GM21367 (cell line): ENCODE measurements around the gene ARHGEF25.
"Not testable (repeated sequence)": the region's sequence is repeated elsewhere in the genome, so short reads cannot be mapped to it uniquely, and the experiment has no call there.

ENCODE experiments used
- ATAC-seq: cut with Tn5 transposase; IDR thresholded peaks from one replicate; pipeline ENCODE4 v1.9.1; 2021; ENCODE audit not compliant: unreplicated experiment

The ARHGEF25 gene

DNA sequence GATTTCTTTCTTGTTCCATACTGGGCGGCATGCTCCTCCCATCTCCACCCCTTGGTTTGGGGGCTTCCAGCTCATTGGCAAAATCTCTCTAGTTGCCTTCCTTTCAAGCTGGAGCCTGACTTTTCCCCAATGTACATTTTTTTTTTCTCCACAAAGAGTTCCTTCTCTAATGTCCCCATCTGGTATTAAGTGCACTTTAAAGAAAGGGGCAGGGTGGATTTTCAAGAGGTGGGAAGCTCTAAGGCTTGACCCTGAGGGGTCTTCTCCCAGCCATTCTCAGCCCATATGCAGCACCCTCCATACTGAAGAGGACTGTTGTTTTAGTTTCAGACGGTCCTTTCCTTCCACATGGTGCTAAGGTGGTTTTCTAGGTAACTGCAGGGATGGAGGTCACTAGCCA is 26.1 kb upstream of the ARHGEF25 start:
- no peak for ATAC-seq

DNA sequence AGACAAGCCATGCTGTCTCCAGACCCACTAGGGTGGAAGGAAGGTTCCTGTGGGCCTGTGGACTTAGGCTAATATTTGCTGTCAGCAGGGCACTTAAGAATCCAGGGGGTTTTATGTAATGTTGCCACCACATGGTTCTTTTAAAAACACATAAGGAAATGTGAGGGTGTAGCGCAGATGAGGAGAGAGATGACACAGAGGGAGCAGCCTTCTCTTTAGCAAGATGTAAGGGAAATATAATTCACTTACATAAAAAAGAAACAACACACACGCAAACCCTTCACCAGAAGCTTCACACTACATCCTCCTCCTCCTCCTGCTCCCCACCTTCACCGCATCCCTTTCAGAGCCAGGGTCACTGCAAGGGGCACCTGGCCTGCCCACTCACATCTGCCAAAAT is 25.1 kb upstream of the ARHGEF25 start:
- no peak for ATAC-seq

DNA sequence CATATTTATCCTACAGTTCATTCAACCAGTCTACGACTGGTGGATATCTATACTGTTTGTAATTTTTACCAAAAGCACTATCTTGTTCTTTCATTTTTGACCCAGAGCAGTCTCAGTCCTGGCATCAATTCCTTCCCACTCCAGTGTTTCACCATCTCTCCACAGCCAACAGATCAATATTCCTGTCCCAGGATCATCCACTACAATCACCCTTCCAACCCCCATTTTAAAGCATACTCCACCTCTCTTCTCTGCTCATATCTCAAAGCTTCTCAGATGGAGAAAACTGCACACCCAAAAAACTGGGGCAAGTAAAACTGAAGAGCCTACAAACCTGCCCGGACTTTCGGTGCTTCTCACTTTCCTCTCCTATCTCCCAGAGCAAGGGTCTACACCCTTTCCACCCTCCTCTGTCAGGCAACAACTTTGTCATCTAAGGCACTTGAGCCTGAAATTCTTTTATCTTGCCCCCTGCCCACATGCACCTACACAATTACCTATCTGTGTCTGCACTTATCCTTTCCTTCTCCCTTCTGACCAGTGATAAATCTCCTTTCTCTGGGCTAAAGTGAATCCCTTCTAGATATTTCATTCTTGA is 24.3 kb upstream of the ARHGEF25 start:
- no peak for ATAC-seq

DNA sequence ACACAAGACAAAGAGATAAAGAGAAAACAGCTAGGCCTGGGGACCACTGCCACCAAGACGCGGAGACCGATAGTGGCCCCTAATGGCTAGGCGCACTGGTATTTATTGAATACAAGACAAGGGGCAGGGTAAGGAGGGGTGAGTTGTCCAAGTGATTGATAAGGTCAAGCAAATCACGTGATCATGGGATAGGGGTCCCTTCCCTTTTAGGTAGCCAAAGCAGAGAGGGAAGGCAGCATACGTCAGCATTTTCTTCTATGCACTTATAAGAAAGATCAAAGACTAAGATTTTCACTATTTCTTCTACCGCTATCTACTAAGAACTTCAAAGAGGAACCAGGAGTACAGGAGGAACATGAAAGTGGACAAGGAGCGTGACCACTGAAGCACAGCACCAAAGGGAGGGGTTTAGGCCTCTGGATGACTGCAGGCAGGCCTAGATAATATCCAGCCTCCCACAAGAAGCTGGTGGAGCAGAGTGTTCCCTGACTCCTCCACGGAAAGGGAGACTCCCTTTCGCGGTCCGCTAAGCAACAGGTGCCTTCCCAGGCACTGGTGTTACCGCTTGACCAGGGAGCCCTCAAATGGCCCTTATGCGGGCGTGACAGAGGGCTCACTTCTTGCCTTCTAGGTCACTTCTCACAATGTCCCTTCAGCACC is 22.2 kb upstream of the ARHGEF25 start:
- ATAC-seq, result not testable (repeated sequence)

DNA sequence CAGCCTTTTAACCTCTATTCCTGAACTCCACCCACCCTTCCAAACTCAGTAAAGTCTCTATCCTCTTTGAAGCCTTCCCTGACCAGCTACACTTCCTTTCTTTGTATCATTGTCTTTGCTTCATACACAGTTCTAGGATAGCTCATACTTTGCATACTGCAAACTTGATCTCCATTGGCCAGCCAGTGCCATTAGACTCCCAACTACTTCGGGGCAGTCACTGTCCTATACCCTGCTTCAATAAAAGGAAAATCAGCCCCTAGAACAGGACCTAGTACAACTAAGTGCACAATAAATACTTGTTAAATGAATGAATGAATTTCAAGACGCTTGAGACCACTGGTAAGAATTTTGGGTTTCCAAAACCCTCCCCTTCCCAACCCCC is 20.8 kb upstream of the ARHGEF25 start:
- ATAC-seq, result no peak

DNA sequence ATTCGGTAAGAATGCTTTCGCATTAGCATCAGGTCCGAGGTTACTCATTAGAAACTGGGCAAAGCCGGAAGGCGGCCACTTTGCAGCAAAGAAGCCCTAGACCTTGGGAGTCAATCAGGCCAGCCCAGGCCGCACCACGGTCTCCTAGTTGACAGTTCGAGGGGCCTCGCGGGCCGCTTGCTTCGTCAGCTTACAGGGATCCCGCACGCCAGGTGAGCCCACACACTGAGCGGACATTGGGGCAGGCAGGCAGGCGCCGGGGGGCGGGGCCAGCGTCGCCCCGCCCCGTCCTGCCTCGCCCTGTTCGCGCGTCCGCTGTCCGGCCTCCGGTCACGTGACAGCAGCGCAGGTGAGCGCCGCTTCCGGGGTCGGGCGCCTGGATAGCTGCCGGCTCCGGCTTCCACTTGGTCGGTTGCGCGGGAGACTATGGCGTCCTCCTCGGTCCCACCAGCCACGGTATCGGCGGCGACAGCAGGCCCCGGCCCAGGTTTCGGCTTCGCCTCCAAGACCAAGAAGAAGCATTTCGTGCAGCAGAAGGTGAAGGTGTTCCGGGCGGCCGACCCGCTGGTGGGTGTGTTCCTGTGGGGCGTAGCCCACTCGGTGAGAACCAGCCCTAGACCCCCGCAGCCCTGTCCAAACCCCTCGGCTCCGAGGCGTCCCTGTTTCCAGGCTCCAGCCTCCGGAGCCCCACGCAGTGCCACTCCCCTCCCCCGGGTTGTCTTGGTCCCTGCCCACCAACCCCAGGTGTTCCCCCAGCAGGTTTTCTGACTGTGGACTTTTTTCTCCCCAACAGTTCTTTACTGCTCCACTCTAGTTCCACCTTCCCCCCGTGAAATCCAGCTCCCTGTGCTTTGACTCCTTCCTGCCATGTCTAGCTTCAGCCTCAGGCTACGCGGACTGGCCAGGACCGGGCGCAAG is 20.1 kb upstream of the ARHGEF25 start, which contains the start of gene PIP4K2C:
Gene PIP4K2C, plus strand, starts transcription at position 329 of the 918 bp plus-strand sequence. Its CDS starts 98 bp downstream, at position 427.
- ATAC-seq, result peak; percentile 87

DNA sequence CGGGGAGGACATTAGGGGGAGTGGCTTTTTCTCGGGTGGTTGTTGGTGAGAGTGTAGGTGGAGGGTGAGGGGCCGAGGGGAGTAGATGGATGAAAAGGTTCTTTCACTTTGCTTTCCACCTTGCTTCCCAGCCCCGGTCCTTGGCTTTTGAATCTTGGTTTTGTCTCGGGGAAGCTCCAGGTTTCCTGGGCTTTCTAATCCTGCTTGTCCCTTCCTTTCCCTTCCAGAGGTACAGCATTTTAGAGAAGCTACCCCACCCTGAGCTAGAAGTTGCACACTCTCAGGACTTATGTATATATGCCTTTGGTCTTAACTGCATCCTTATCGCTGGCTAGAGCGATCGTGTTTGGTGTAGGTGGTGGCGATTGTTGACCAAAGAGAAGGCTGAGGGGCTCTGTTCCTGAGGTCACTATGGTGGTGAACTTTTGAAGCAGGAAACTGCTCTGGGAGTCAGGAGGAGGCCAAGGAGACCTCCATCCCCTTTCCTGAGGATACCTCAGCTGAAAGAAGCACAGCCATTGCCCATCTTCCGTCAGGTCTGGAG is 19.4 kb upstream of the ARHGEF25 start:
- ATAC-seq, result no peak

DNA sequence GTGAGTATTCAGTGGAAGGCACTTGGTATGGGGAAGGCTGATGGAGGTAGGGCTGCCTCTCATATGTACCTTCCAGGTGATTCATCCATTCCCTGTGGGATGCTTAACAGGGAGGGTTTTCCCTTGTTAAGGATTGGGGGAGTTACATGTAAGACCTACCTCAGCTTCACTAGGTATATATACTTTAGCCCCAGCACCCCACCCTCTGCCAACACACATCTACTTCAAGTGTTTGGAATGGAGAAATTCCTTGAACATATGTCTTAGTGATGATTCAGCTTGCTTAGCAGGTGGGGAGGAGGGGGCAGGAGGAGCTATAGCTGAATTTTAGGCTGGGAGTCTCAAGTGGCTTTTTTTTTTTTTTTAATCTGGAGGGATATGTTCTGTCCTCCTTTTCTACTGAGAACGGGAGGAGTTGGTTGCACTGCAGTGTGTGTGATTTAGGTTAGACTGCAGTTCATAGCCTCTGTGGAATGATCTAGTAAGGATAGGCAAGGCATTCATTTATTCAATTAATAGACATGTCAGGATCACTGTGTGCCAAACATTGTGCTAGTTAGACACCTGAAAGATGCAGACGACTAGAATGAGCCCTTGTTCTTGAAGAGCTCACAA is 18.6 kb upstream of the ARHGEF25 start:
- ATAC-seq, result no peak

DNA sequence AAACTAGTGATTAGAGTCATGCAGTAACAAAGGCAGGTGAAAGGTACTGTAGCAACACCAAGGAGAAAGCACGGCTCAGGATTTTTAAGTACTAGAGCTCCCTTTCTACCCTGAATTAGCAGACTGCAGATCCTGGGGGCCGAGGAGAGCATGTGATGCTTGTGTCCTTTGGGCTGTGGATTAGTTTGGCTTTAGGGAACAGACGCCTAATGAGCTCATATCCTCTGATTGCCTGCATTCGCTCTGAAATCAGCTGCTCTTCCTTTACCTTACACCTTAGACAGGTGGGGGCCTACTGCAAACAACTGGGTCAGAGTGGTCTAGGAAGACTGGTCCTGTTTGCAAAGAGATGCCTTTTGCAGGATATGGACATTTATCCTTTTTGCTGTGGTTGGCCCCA is 18.0 kb upstream of the ARHGEF25 start:
- no peak for ATAC-seq

DNA sequence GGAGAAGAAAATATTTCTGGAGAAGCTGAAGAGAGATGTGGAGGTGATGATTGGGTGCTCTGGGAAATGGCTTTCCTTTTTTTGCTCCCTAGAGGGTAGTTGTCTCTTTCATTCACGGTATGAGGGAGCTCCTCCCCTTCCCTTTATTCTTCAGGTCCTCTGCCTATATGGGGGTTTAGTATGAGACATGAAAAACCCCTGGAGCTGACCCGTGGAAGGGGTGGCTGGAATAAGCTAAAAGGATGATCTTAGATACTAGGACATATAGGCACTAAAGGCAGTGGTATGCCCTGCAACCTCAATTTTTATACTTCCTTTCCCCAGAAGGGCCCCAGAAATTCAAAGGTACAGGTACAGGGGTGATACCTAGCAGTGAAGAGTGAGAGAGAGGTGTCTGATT is 10.8 kb upstream of the ARHGEF25 start:
- ATAC-seq, result no peak

DNA sequence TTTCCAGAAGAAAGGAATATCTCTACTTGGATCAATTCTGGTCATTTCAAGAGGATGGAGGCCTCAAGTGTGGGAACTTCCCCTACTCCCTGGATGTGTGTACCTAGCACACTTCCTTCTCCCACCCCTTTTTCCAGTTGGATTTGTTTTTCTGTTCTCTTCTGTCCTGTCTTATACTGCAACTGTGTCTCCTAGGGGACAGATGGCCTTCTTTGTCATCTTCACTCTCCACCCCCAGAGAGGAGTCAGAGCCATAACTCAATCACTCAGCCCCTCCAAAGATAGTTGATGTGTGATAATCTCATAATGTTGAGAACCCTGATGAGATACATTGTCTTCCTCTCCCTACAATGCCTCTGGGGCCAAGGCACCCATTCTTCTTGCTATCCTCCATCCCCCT is 8.7 kb upstream of the ARHGEF25 start:
- ATAC-seq, result no peak

DNA sequence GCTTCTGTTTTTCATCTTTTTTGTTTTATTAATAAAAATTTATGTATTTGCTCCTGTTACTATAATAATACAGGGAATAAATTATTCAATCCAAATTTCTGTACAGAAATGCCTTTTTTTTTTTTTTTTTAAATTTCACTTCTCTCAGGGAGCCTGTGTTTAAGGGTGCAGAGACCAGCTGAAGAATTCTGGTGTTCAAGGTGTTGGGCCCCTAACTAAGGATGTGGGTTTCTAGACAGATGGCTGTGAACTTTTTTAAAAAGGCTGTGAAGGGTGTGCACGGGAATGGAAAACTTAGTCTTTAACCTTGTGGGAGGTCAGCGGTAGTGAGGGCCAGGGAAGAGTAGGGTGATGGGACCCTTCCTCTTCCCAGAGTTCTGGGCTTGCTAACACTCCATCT is 7.9 kb upstream of the ARHGEF25 start:
- no peak for ATAC-seq

DNA sequence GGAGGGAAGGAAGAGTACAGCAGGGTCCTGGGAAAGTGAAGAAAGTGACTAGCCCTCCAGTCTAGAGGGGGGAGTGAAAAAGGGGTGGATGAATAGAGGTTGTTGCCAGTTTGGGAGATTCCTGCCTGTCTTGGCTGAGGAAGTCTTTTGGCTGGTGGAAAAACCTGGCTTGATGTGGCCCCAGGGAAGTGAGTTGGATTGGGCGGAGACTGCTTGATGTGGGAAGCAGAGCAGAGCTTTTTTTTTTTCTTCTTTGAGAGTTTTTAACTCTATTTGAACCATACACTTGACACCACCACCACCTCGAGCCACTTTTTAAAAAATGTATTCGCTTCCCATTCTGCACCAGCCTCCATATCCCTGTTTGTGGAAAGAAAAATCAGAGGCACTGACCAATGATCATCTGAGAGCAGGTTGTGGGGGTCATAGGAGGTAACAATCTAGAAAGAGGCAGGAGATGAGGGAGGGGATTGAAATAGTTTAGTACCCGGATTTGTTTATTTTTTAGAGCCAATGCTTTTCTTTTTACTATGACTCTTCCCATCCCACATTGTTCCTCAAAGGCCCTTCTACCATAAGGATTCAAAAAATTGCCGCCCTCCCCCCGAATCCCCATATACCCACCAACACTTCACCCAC is 7.3 kb upstream of the ARHGEF25 start:
- ATAC-seq, result no peak

DNA sequence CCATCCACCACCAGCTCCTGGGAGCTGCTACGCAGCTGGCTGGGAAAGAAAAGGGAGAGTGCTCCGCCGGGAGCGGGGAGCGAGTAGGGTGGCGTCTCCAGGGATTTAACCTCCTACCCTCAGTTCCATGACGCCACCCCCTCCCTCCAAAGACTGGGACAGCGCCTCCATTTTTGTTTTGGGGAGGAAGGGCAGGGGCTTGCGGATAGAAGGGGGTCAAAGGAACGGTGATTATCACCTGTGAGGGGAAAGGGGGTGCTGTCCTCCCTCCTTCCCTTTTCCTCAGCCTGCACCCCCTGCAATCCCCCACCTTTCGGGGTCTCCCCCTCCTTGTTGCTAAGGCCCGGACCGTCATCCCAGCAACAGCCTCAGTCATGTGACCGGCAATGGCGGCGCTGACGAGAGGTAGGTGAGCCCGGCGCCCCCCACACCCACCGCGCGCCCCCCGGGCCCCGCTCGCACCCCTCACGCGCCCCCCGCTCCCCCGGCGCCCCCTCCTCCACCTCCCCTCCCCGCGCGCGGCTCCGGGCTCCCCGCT is 6.7 kb upstream of the ARHGEF25 start, which contains the start of gene DTX3:
Gene DTX3, plus strand, starts transcription at position 371 of the 538 bp plus-strand sequence. CDS start 1,694 bp downstream, outside the sequence.
- ATAC-seq, result no peak

DNA sequence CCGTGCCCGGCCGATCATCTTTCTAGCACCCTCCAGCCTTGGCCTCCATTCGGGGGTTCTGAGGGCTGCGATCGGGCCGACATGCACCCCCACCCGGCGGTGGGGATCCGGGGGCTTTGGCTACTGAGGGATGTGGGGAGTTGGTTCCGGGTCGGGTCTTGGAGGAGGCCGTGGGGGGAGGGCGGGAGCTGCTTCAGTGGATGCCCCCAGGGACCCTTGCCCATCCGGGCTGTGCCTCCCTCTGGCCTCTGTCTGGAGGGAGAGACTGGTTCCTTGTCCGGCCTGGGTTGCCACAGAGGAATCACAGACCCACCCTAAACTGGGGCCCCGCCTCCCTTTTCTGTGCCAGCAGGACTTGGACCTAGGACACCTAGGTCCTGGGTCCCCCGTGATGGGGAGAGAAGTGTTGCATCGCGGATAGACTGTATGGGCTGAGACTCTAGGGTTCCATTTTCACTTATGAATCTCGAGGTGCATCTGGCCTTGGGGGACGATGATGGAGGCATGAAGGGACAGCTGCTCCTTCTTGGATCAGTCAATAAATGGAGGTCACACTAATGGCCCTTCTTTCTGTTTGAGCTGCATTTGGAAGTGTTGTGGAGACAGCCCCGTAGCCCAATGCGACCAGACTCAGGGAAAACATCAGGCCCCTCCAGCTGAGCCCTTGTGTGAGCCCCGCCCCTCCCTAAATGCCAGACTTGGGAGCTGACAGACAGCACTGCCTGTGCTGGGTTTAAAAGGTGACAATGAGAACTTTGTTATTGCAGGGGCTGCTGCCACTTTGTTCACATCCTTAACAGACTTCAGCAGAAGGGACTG is 6.0 kb upstream of the ARHGEF25 start:
- no peak for ATAC-seq

DNA sequence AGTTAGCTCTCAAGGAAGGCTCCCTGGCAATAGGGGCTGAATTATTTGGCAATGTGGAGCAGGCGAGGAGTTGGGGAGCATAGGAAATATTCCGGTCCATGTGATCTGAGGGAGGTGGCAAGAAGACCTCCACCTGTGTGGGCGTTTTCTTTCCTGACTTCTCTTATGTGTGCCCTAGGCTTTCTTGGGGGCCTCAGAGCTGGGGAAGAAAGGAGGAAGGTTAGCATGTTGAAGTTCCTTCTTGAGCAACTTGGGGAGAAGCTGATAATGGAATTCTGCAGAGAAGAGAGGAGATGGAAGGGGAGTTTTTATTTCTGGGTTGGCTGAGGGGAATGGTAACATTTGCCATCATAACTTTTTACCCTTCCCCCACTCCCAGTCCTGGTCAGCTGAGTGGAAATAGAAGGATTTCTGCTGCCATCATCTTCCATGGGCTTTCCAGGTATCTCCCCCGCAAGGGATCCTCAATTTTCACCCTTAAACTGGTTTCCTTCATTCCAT is 5.4 kb upstream of the ARHGEF25 start:
- no peak for ATAC-seq

DNA sequence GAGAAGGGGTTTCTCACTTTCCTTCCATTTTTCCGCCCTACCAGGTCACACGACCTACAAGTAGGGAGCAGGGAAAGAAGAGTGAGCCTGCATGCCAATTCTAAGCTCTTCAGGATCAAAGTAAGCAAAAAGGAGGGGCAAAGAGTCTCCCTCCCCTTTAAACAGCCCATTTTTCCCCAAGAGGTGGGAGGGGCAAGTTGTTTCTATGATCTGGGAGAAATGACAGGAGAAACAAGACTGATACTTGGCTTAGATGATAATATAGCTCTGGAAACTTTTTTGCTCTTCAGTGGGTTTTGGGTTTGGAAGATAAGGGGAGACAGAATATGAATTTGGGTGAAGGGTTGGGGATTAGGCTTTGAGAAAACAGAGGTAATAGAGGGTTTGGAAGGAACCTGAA is 4.8 kb upstream of the ARHGEF25 start:
- ATAC-seq, result no peak

DNA sequence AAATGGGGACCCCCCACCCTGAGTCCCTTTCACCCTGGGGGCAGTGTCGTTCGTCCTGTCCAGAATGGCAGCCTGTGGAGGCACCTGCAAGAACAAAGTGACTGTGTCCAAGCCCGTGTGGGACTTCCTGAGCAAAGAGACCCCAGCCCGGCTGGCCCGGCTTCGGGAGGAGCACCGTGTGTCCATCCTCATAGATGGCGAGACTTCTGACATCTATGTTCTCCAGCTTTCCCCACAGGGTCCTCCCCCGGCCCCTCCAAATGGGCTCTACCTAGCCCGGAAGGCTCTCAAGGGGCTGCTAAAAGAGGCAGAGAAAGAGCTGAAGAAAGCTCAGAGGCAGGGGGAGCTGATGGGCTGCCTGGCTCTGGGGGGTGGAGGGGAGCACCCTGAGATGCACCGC is 4.4 kb upstream of the ARHGEF25 start:
- ATAC-seq, result no peak

DNA sequence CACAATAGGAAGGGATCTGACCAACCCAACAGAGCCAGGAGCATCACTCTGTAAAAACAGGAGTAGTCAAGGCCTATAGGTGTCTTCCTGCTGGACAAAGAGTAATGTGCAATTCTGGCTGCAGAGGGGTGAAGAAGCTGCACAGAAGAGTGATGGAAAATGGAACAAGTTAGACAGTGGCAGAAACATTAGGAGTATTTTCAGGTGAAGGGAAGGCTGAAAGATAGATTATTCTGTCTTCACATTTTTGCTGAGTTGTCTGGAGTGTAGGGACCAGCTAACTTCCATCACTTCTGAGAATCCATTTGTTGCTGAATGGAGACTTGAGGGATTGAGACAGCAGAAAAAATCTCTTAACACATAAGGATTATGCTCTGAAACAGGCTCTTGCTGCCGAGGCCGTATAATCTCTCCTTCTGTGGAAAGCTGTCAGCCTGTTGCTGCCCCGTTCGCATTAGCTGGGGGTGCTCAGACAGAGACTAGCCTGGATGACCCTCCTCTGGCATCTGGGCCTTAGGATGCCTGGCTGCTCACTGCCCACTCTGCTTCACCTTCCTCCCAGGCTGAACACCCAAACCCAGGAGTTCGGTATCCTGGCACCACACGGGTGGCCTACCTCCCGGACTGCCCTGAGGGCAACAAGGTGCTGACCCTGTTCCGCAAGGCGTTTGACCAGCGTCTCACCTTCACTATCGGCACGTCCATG is 3.1 kb upstream of the ARHGEF25 start:
- ATAC-seq, result no peak
